GM18861 (cell line): ENCODE measurements around the gene CCND3.

Experiments
- ATAC-seq: cut with Tn5 transposase; IDR thresholded peaks from one replicate; pipeline ENCODE4 v1.9.1; 2021; ENCODE audit not compliant: unreplicated experiment

CCND3 gene

GRCh38 chr6:41927253-41927652, 14.4 kb downstream of the CCND3 start:
- ATAC-seq = no peak

- ATAC-seq = no peak
These were observed 19.5 kb downstream of the CCND3 start for GRCh38 chr6:41922154-41922553.

GRCh38 chr6:41921712-41921998, 20.0 kb downstream of the CCND3 start:
- no peak for ATAC-seq

GRCh38 chr6:41920921-41921711, 20.5 kb downstream of the CCND3 start, which contains the start of the genes BYSL and MED20:
TSS of gene BYSL (plus strand) at chr6:41921499. CDS start at chr6:41921563, 64 bp downstream.
TSS of gene MED20 (minus strand) at chr6:41921139. CDS start at chr6:41921018, 121 bp downstream.
- peak; percentile 84 for ATAC-seq

- no peak for ATAC-seq
These were observed 24.1 kb downstream of the CCND3 start for GRCh38 chr6:41917528-41917927.

- ATAC-seq = no peak
These were observed 26.6 kb downstream of the CCND3 start for GRCh38 chr6:41914869-41915530.

- ATAC-seq = no peak
These were observed 27.3 kb downstream of the CCND3 start for GRCh38 chr6:41914343-41914742.

GRCh38 chr6:41909727-41910126, 31.9 kb downstream of the CCND3 start:
- ATAC-seq = no peak

GRCh38 chr6:41901882-41902519, 39.6 kb downstream of the CCND3 start:
- no peak for ATAC-seq

GRCh38 chr6:41900861-41901260, 40.7 kb downstream of the CCND3 start:
- no peak for ATAC-seq

GRCh38 chr6:41896281-41896680, 45.3 kb downstream of the CCND3 start:
- ATAC-seq = no peak

- peak; percentile 64 for ATAC-seq
These were observed 46.0 kb downstream of the CCND3 start, which contains the start of gene USP49 for GRCh38 chr6:41895300-41896233. TSS of gene USP49 (minus strand) at chr6:41895375. CDS start at chr6:41806983, 88,392 bp downstream.

GRCh38 chr6:41894366-41895299, 47.0 kb downstream of the CCND3 start:
- peak; percentile 13 for ATAC-seq

GRCh38 chr6:41892921-41893564, 48.6 kb downstream of the CCND3 start:
- ATAC-seq = no peak

GRCh38 chr6:41887331-41887751, 54.3 kb downstream of the CCND3 start:
- no peak for ATAC-seq

- no peak for ATAC-seq
These were observed 55.7 kb downstream of the CCND3 start for GRCh38 chr6:41885930-41886329.

GRCh38 chr6:41884957-41885356, 56.7 kb downstream of the CCND3 start:
- no peak for ATAC-seq
